IPS DF 4.7 (cell line): ENCODE measurements around the gene RNASE12.
"Not testable (repeated sequence)": the region's sequence is repeated elsewhere in the genome, so short reads cannot be mapped to it uniquely, and the experiment has no call there.

Experiments used
- DNase-seq: peaks from one replicate; pipeline ENCODE4 v3.0.0-alpha.2; 2013; ENCODE audit warnings: low spot score; ENCODE audit errors: extremely low read depth

Gene RNASE12

DNA sequence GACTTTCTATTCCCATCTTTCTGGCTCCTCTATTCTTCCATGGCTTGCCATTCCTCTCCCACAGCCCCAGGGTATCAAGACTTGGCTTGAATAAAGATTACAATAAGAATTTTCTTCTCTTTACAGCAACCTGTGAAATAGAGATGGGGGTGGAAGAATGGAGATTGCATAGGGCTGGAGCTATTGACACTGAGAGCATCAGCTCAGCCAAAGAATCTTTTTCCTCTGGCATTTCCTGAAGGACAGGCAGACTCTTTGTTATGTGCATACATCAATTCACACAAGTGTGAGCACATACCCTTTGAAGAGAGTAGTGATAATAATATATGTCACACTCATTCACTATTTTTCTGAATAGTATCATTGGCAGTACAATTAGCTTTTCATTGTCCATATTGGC lies 8.0 kb downstream of the RNASE12 start:
- no peak for DNase-seq

DNA sequence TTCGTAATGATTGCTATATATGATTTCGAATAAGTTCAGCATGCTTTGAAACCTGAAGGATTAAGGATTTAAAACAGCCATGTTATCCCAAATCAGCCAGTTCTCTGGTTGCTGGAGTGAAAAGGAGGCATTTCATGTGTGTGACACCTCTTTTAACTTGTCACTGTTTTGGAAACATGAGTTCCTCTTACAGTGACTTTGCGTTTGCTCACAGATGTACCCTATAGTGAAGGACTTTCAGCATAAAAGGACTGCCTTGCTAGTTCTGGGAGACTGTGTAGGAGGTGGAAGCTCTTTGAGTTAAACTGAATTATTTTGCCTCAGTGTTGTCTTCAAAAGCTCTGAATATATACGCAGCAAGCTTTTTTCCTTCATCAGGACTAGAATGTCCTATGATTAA lies 10.9 kb downstream of the RNASE12 start:
- DNase-seq: no peak

DNA sequence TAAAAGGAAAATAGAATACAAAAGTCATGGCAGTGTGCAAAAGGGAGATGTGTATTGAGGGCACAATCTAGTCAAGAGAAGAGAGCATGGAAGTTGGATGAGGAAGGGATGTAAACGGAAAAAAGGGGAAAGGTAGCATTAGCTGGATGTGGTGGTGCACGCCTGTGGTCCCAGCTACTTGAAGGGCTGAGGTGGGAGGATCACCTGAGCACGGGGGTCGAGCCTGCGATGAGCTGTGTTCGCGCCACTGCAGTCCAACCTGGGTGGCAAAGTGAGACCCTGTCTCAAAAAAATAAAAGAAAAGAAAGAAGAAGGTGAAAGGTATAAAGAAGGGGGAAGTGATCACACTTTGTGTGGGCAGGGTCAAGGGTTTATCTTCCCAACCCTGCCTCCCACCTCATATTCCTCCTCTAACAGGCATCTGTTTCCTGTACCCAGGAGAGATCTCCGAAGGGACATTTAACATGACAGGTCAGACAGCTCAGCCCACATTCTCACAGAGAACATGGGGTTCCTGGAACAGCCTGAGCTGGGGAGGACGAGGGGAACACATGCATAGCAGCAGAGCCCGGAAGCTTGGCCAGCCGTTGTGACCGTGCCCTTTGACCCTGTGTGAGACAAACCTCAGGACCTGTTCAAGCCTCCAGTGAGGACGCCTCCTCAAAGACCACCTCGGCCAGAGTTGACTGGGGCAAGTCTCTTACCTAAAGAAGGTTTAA lies 12.2 kb downstream of the RNASE12 start:
- no peak for DNase-seq

DNA sequence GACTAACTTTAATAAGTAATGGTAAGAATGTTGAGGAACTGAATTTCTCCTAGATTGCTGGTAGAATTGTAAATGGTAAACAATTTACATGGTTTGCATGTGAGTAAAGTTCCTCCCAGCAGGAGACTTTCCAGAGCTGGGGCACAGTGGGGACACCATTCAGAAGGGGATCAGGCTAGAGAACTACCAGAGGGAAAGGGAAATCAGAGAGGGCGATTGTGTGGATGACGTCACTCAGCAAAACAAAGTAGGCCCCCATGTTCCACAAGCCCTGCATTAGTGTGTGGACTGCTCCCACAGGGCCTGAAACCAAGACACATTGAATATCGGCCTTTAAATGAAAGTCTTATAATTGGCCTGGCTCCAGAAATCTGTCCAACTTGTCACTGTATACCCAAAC lies 12.9 kb downstream of the RNASE12 start:
- DNase-seq: peak; percentile 91

DNA sequence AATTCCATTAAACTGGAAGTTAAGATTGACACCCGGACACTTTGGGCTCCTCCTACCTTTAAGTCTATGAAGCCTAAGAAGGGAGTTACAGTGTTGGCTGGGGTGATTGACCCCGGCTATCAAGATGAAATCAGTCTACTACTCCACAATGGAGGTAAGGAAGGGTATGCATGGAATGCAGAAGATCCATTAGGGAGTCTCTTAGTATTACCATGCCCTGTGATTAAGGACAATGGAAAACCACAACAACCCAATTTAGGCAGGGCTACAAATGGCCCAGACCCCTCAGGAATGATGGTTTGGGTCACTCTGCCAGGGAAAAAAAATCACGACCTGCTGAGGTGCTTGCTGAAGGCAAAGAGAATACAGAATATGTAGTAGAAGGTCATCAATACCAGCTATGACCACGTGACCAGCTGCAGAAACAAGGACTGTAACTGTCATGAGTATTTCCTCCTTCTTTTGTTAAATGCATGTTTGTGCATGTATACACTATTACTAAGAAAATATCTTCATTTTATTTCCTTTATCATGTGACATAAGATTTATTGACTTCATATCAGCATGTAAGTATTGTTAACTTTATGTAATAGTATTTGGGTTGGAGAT lies 18.7 kb downstream of the RNASE12 start:
- peak; percentile 19 for DNase-seq

DNA sequence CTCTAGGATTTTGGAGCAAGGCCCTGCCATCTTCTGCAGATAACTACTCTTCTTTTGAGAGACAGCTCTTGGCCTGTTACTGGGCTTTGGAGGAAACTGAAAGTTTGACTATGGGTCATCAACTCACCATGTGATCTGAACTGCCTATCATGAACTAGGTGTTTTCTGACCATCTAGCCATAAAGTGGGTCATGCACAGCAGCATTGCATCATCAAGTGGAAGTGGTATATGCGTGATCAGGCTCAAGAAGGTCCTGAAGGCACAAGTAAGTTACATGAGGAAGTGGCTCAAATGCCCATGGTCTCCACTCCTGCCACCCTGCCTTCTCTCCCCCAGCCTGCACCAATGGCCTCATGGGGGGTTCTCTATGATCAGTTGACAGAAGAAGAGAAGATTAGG lies 20.5 kb downstream of the RNASE12 start:
- not testable (repeated sequence) for DNase-seq

DNA sequence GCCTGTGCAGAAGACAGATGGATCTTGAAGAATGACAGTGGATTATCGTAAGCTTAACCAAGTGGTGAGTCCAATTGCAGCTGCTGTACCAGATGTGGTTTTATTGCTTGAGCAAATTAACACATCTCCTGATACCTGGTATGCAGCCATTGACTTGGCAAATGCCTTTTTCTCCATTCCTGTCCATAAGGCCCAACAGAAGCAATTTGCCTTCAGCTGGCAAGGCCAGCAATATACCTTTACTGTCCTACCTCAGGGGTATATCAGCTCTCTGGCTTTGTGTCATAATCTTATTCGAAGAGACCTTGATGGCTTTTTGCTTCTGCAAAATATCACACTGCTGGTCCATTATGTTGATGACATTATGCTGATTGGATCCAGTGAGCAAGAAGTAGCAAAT lies 21.3 kb downstream of the RNASE12 start:
- DNase-seq: not testable (repeated sequence)

DNA sequence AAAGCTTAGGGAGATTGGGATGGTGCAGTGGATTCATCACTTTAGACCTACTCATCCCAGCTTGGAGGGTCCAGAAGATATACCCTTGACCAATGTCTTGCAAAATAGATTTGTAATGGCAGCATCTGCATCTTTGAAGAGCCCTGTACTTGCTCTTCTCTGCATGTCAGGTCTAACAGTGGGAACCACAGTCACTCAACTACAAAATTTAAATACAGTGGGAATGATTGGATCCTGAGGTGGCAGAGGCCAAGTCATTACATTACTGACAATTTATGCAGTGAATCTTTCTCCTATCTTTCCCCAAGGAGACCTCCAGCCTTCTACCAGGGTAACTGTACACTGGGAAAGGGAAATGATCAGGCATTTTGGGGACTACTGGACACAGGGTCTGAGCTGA lies 22.1 kb downstream of the RNASE12 start:
- no peak for DNase-seq

DNA sequence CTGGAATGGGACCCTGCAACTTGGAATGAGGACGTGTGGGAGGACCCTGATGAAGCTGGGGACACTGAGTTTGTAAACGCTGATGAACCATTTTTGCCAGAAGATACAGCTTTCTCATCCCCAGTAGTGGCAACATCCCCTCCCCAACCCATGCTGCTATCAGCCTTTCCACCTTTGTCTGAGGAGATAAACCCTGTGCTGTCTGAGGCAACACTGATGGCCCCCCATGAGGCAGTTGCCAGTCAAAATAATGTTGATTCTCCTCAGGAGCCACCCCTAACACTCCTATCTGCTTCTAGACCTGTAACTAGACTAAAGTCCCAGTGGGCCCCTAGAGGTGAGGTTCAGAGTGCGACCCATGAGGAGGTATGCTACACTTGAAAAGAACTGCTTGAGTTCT lies 22.8 kb downstream of the RNASE12 start:
- no peak for DNase-seq

DNA sequence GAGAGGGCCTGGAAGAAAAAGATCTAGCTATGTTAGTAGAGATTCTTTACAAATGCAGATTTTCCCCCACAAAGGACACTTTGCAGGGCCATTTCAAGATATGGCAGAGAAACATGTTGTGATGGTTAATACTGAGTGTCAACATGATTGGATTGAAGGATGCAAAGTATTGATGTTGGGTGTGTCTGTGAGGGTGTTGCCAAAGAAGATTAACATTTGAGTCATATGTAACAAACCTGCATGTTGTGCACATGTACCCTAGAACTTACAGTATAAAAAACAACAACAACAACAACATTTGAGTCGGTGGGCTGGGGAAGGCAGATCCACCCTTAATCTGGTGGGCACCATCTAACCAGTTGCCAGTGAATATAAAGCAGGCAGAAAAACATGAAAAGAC lies 24.0 kb downstream of the RNASE12 start:
- DNase-seq: not testable (repeated sequence)

DNA sequence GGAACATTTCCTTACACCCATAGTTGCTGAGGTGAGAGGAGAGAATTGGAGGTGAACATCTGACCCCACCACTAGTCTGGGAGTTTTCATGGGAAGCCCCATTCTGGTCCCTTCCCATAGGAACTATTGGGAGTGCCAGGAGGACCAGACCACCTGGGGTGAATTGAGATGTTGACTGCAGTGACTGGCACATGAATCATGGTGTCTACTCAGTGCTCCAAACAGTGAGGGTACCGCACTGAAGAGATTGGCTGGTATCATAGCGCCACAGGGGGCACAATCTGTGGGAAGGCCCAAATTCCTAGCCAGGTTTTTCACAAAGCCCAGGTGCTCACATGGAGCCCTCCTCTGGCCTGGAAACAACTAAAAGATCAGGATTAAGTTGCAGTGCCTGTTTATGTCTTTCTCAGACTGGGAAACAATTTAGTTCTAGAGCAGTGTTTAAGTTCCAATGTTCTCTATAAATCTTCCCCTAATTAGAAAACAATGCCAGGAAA lies 26.6 kb downstream of the RNASE12 start:
- no peak for DNase-seq

DNA sequence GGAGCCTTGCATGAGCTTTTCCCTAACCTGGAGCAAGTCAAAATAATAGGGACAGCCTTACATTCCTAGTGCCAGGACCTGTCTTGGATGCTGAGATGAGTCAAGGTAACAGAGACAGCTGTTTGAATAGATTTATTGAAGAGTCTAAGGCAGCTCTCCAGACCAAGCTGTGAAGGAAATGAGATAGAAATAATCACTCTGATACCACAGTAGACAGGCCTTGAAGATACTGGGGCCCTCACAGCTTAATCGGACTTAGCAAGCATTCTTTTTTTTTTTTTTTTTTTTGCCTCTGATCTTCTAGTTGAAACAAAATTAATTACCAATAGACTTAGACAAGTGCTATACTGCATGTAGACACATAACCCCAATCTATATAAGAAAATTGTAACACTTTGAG lies 27.2 kb downstream of the RNASE12 start:
- DNase-seq: no peak

DNA sequence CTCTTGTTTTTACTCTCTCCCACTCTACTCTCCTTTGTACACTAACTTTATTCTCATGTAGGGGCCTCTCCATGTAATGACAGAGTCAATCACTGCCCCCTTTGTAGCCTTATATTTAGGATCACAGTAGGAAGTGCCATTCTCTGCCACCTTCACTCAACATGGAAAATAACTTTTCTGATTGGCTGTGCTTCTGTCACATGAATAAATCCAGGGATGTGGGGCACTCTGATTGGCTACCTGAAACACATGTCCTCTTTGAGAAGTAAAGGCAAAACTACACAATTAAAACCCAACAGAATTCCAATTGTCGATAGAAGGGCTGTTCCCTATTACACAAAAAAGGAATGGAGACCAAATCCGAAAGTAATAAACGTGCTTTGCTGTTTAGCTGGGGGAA lies 30.2 kb downstream of the RNASE12 start, which contains the start of gene RNASE9:
TSS of gene RNASE9 (minus strand) at position 87 of the 400 bp plus-strand sequence.
- DNase-seq: no peak

DNA sequence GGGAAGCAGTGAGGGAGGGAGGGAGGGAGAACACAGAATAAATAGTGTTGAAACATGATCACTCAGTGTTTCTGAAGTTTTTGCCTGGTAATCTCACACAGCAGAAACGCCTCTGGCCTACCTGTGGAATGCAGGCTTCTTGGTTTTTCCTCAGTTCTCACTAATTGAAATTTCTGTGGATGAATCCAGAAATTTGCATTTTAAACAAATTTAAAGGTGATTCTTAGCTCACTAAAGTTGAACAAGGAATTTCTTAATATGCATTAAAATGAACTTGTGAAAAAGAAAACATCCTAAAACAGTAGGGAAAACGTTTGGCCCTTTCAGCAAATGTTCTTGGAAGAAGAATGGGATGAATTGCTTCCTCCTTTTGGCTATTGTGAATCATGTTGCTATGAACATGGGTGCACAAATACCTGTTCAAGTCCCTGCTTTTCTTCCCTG lies 31.7 kb downstream of the RNASE12 start:
- DNase-seq: peak; percentile 46

DNA sequence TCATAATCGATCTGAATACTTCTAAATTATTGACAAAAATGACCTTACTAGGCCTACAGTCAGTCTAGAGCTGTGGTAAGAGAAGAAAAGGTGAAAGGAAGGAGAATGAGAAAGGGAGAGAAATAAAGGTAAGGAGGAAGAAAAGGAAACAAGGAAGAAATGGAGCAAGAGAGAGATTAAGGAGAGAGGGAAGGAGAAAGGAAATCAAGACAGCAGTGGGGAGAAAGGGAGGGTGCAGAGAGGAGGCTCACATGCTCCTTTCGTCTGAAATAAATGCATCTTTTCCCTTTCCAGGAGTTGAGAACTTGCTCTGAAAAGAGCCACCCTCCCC lies 34.0 kb downstream of the RNASE12 start:
- DNase-seq: no peak

DNA sequence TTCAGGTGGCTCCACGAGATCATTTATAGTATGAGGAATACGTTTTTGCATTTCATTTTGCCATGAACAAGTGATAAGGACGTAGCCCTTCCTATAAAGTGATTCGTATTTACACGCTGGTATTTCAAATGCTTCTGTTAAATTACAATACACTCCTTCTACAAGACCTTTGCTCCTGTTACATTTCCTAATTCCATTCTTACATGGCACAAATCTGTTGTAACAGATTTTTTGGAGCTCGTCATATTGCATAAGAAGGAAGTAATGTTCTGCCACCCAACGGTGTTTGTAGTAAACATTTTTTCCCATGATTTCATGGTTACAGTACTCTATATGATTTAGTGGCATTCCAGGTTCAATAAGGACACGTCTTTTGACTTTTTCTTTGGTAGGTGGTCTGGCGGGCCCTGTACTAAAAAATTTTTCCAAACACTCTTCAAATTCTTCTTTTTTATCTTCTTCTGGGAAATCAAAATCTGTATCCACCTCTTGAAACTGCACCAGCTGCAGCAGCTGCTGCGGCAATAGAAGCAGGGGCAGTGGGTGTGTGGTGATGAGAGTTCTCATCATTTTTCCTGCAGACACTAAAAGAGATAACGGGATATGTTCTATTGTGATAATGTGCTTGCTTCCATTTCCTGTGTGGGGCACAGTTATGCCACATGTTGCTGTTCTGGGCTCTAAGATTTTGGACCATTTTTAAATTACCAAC lies 34.5 kb downstream of the RNASE12 start:
- no peak for DNase-seq

DNA sequence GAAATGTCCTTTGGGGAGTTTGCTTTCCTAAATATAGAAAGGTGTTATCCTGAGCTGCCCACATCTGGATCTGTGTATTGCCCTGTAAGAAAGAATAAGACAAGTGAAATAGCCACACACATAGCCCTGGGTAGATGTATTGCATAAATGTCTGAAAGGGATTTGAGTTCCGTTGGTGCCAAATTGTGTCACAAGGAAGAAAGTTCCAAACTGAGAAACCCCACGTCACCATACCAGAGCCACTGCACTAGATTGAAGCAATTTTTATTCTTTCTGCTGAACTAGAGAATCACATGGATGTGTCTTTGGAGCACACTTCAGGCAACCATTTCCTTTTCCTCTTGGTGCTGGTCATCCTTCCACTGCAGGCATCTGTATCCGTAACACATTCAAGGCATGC lies 35.3 kb downstream of the RNASE12 start:
- no peak for DNase-seq

DNA sequence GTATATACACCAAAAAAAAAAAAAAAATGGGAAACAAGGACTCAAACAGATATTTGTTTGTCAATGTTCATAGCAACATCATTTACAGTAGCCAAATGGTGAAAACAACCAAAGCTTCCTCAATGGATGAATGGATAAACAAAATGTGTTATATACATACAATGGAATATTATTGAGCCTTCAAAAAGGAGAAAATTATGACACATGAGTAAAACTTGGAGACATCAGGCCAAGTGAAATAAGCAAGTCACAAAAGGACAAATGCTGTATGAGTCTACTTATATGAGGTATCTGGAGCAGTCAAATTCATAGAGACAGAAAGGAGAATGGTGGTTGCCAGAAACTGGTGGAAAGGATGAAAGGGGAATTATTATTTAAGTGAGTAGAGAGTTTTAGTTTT lies 38.2 kb downstream of the RNASE12 start:
- DNase-seq: no peak

DNA sequence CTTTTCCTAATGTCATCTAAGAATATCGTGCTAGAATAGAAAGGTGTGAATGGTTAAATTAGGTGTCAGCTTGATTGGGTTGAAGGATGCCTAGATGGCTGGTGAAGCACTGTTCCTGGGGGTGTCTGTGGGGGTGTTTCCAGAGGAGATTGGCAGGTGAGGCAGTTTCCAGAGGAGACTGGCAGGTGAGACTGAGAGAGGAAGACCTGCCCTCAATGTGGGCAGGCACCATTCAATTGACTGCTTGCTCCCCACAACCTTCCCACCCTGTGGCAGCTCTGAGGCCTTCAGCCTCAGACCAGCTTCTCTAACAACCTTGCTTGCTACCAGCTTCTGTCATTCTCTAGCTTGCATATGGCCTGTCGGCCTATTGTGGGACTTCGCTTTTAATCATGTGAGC lies 39.6 kb downstream of the RNASE12 start:
- no peak for DNase-seq

DNA sequence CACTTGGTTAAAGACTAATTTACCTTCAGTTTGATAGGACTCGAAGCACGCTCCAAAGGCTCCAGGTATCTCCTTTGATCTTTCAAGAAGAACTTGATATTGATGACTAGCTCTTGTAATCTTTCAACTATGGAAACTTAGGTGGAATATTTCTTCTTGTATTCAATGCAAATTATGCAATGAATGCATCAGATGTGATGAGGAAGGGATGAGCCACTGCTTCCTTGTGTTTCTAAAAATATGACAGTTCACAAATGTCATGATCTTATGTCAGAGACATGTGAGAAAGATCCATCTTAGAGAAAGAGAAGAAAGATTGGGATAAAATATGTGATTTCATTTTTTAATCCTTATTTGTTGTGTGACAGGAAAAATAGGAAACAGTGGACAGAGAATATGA lies 40.2 kb downstream of the RNASE12 start:
- no peak for DNase-seq

DNA sequence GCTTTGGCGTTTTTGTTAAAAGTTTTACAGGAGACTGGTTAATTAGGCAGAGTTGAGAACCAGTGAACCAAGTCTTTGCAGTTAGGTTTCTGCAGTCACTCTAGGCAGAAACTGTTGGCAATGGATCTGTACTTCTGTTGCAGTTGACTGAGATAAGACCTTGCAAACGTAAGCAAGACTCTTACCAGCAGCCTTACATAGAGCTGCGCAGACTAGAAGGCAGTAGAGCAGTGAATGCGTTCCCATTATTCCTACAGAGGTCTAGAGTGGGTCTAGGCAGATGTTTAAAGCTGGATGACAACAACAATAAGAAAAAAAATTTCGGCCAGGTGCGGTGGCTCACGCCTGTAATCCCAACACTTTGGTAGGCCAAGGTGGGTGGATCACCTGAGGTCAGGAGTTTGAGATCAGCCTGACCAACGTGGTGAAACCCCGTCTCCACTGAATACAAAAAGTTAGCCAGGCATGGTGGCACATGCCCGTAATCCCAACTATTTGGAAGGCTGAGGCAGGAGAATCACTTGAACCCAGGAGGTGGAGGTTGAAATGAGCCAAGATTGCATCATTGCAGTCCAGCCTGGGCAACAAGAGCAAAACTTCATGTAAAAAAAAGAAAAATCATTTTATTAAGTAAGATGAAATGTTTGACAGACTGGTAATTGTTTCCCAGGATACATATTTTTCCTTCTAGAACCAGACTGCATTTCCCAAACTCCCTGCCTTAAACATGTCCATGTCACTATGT lies 42.6 kb downstream of the RNASE12 start:
- no peak for DNase-seq

DNA sequence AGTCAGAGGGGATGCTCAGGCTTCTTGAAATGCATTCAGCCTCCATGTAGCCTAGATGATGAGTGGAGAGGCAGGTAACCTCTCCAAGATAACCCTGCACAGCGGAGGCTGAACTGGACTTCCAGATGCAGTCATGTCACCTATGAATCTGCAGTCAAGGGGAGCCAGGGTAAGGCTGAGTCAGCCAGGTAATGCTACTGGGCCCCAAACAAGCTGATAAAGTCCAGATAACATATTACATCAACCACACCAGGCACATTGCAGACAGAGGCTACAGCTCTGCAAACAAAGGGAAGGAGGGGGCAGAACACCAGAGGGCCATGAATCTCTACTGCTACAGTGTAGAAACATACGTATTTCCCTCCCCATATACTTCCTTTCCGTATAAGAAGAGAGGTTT lies 44.3 kb downstream of the RNASE12 start:
- no peak for DNase-seq
